Activated CD8-positive, alpha-beta memory T cell treated with anti-CD3 and anti-CD28 coated beads for 24 hours (primary cell): ENCODE results near the gene GET3.
"Not testable (repeated sequence)": the region's sequence is repeated elsewhere in the genome, so short reads cannot be mapped to it uniquely, and the experiment has no call there.

Experiments used
- DNase-seq: peaks from one replicate; pipeline ENCODE4 v3.0.0-alpha.2; 2020

GET3 gene

GRCh38 chr19:12736995-12737834, at the start of gene GET3:
Gene GET3, plus strand, starts transcription at chr19:12737497. Its CDS starts 9 bp downstream, at chr19:12737506.
- DNase-seq, result peak; percentile 87

- DNase-seq, result no peak
Measured at GRCh38 chr19:12689012-12689411, 48.3 kb upstream of the GET3 start.

GRCh38 chr19:12689581-12690216, 47.6 kb upstream of the GET3 start:
- no peak for DNase-seq

GRCh38 chr19:12692960-12693359, 44.3 kb upstream of the GET3 start:
- DNase-seq, result no peak

GRCh38 chr19:12694641-12695040, 42.7 kb upstream of the GET3 start:
- DNase-seq, result no peak

- no peak for DNase-seq
Measured at GRCh38 chr19:12695096-12695495, 42.2 kb upstream of the GET3 start.

- no peak for DNase-seq
Measured at GRCh38 chr19:12695514-12695913, 41.8 kb upstream of the GET3 start.

- DNase-seq, result no peak
Measured at GRCh38 chr19:12695997-12696365, 41.3 kb upstream of the GET3 start.

GRCh38 chr19:12696366-12697335, 40.6 kb upstream of the GET3 start, which contains the start of gene FBXW9:
Gene FBXW9, minus strand, starts transcription at chr19:12696631. Its CDS starts 50 bp downstream, at chr19:12696581.
- peak; percentile 100 for DNase-seq

GRCh38 chr19:12697425-12697824, 39.9 kb upstream of the GET3 start:
- not testable (repeated sequence) for DNase-seq

- DNase-seq, result no peak
Measured at GRCh38 chr19:12698138-12698537, 39.2 kb upstream of the GET3 start.

GRCh38 chr19:12701596-12702282, 35.6 kb upstream of the GET3 start:
- DNase-seq, result no peak

GRCh38 chr19:12703046-12703445, 34.3 kb upstream of the GET3 start:
- no peak for DNase-seq

GRCh38 chr19:12705169-12705568, 32.1 kb upstream of the GET3 start:
- no peak for DNase-seq

- DNase-seq, result no peak
Measured at GRCh38 chr19:12705654-12706331, 31.5 kb upstream of the GET3 start.

- no peak for DNase-seq
Measured at GRCh38 chr19:12706332-12706718, 31.0 kb upstream of the GET3 start.

- DNase-seq, result no peak
Measured at GRCh38 chr19:12708641-12709040, 28.7 kb upstream of the GET3 start.

GRCh38 chr19:12711187-12711586, 26.1 kb upstream of the GET3 start:
- DNase-seq, result no peak

- DNase-seq, result not testable (repeated sequence)
Measured at GRCh38 chr19:12712077-12712476, 25.2 kb upstream of the GET3 start.

- not testable (repeated sequence) for DNase-seq
Measured at GRCh38 chr19:12713304-12713703, 24.0 kb upstream of the GET3 start.

- no peak for DNase-seq
Measured at GRCh38 chr19:12715102-12715501, 22.2 kb upstream of the GET3 start.

GRCh38 chr19:12715929-12716328, 21.4 kb upstream of the GET3 start:
- DNase-seq, result no peak
